HG03196 (cell line): ENCODE measurements around the gene COG7.
"Not testable (repeated sequence)": the region's sequence is repeated elsewhere in the genome, so short reads cannot be mapped to it uniquely, and the experiment has no call there.

Source experiments
- ATAC-seq: cut with Tn5 transposase; IDR thresholded peaks from one replicate; pipeline ENCODE4 v1.9.1; 2021; ENCODE audit not compliant: unreplicated experiment

COG7 gene

DNA sequence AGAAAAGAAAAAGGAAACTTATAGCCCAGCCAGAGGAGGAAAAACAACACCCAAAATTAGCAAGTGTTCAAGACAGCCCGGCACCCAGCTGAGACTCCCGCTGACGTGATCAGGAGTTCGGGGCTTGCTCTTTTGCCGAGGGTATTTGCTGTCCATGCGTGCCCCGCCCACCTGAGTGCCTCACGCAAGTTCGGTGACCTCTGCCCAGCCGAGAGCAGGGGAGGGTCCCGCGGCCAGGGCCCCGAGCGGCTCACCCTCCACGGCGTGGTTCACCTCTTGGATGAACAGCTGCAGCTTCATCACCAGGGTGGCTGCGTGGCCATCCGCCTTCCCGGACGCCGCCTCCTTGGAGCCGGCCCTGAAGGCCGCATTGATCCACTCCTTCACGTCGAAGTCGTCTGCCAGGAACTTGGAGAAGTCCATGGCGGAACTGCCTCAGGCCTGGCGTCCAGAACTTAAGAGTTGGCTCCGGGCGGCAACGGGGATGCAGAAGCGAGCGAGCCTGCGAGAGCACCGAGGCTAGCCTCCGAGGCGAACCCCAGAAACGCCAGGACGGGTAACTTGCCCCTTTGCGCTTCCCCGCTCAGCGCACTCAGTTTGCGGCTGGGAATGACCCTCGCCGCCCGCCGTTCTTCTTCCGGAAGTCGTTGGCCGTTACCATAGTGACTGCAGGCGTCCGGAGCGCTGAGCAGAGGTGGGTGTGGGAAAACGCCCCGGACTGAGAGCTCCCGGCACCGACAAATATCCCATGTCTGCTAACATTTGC, at the start of gene COG7:
Gene COG7, minus strand, starts transcription at position 618 of the 766 bp plus-strand sequence. Its CDS starts 195 bp downstream, at position 423.
- ATAC-seq = peak; percentile 82

DNA sequence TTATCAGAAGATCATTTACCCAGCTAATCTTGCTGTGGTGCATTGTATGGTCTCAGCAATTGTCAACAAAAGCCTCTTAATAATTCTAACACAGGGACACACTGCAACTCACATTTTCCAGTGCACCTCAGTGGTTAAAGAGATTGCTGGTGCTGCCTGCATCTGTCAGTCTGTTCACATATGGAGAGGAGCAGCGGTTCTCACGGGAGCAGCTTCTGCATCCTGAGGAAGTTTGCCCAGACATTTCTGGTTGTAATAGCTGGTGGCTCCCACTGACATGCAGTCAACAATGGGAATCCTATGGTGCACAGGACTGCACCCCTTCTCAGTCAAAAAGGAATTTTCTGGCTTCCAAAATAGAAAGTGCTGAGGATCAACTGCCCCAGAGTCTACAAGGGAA, 49.5 kb upstream of the COG7 start:
- ATAC-seq = no peak

DNA sequence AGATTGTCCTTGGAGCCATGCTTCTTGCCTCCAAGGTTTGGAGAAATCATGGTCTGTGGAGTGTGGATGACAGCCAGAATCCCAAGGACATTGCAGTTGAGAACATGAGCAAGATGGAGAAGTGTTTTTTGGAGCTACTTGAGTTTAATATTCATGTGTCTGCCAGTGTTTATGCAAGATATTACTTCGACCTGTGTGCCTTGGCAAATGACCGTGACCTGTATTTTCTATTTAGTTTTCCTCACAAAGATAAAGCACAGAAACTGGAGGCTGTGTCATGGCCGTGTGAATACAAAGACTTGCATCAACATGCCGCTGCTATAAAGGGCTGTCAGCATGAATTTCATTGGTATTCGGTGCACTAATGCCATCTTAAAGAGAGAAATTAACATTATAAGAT, 48.3 kb upstream of the COG7 start:
- no peak for ATAC-seq

DNA sequence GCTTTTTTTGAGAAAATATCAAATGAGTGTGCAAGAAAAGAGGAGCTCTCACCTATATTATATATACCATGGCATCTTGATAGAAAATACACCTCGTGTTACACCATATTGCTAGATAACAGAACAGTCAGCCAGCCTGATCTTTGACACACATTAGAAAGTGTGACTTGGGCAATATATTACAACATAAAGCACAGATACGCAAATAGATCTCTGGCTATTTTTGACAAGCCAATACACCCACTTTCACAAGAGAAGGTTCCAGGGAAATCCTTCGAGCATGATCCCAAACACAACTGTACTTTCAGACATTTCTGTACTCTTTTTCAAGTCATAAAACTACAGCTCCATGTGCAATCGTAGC, 47.9 kb upstream of the COG7 start:
- no peak for ATAC-seq

DNA sequence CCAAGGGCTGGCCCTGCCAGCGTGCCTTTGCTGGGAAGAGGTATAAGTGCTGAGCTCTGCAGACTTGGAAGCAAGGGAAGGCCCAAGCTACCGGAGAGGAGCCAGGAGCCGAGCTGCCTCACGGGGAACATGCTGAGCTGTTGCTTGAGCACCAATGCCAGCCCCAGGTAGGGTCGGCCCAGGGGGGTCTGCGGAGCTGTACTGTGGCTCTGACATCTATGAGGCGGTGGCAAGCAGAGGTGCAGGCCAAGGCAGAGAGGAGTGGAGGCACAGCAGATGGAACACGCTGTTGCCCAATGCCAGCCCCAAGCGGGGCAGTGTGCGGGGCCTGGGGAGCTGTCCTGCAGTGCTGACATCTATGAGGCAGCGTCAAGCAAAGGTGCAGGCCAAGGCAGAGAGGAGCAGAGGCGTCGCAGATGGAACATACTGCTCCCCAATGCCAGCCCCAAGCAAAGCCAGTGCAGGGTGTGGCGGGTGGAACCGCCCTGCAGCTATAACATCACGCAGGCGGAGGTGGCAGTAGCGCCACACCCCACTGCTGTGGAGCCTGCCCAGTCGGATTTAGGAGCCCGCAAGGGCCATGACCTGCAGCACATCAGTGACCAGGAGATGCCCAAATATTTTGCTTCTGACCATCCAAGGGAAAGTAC, 47.3 kb upstream of the COG7 start:
- ATAC-seq = no peak

DNA sequence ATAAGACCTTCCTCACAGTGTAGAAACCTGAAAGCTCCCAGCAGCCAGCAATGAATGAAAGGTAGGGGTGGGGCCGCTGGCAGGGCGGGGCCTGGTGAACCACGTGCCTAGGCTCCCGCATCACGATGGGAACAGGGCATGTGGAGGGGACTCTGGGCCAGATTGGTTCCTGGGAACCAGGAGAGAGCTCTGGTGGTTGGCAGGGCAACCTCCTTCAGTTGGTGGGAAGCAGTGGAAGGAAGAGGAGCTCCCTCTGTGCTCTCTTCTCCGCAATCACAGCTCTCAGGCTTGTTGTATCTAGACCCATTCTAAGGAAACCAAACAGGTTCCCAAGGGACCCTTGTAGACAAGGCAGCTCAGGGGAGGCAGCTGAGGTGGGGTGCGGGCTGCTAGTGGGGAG, 46.8 kb upstream of the COG7 start:
- no peak for ATAC-seq

DNA sequence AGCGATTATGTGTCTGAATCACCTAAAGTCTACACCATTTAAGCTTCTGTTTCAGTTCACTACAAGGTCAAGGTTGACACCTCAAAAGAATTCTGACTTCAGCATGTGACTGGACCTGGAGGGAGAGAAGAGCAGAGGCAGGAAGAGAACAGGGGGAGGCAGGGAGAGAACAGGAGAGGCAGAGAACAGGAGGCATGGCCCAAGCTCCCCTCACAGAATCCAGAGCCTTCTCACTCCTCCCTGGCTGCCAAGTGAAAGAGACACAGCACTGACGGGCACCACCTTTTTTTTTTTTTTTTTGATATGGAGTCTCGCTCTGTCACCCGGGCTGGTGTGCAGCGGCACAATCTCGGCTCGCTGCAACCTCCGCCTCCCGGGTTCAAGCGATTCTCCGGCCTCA, 45.9 kb upstream of the COG7 start:
- no peak for ATAC-seq

DNA sequence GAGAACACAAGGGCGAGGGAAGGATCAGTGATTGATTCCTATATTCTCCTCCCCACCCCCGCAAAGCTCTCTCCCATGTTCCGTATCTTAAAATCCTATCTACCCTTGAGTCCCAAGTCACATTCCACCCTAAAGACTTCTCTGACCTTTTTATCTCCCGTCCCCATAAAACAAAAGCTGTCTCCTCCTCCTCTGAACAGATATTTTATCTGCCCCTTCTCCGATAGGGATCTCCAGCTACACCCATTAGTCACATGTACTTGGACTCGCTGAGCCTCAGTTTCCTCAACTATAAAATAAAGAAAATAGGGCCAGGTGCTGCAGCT, 44.5 kb upstream of the COG7 start:
- ATAC-seq = no peak

DNA sequence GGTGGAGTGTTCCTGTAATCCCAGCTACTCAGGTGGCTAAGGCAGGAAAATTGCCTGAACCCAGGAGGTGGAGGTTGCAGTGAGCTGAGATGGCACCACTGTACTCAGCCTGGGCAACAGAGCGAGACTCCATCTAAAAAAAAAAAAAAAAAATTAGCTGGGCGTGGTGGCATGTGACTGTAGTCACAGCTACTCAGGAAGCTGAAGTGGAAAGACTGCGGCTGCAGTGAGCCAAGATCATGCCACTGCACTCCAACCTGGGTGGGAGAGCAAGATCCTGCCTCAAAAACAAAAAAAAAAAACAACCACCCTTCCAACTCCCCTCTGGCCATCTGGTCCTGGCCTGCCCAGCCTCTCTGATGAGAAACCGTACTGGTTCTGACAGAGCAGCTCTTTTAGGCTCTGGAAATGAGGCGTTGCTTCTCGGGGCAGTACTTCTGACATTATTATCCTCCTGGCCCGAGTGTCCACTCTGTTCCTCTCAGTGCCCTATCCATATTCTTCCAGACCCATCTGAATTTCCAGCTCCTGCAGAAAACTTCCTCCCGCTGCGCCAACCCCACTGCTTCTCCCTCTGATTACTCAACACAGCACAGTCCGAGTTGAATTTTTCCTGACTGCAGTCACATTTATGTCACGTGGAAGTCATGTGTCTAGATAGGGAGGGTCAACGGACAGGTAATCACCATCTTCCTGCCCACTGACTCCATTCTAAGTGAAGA, 44.0 kb upstream of the COG7 start:
- ATAC-seq = no peak

DNA sequence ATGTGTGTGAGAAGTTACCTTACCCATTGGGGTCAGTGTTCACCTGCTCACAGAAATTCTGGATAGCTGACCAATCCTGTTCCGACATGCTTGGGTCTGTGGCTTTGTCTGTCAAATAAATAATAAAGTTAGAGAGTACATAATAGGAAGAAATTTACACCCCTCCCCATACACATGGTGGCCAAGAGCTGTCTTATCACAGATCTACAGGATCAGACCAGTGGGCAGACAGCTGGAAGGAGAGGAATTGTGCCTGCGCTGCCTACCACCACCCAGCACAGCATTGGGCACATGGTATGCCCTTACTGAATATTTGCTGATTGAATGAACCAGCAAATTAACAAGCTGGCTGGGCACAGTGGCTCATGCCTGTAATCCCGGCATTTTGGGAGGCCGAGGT, 42.7 kb upstream of the COG7 start:
- ATAC-seq = no peak

DNA sequence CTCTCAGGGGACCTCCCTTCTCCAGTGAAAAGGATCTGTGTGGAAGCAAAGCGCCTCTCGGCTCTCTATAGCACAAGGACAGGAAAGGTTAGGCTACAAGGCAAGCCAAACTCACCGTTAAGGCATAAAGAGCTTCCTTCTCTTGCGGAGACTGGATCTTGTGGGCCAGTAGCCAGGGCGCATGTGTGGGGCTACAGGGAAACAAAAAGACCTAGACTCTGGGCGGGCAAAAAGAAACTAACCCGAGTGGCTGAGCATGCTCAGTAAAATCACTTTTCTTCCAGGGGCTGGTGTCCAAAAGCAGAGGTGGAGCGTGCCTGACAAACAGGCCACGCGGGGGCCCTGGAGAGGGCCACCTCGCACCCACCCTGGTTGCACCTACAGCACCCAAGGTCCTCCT, 41.2 kb upstream of the COG7 start:
- no peak for ATAC-seq

DNA sequence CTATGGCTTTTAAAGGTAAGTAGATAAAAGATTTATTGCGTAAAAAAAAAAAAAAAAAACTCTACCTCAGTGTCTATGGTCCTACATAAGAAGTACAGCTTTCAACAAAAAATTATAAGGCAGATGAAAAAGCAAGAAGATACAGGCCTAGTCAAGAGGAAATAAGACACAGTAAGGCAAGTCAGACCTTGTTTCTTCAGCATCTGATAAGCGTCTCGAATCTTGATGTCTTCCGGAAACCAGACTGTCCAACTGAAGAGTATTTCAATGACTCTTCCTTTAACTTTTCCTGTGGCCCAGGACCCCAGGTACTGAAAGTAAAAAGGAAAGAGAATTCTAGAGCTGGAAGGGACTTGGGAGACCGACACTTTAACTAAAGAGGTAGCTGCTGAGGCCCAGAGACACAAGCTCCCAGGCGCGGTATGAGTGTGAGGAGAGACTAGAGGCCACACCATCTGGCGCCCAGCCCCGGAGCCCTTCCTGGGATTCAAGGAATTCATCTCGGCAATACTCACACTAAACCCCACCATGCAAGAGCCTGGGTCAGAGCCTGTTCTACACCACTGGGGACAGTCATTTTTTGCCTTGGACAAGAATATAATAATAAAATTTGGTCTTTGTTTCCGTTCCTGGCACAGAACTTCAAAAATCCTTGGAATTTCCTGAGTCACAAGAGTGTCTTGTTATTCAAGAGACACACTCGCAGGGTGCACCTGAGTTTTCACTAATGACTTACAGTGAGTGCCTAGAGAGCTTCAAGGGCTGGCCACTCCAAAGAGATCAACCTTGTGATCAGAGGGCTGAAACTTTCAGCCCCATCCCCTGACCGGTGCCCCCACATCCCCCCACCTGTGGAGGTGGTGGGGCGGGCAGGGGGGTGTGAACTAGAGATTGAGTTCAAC, 38.8 kb upstream of the COG7 start:
- ATAC-seq = no peak

DNA sequence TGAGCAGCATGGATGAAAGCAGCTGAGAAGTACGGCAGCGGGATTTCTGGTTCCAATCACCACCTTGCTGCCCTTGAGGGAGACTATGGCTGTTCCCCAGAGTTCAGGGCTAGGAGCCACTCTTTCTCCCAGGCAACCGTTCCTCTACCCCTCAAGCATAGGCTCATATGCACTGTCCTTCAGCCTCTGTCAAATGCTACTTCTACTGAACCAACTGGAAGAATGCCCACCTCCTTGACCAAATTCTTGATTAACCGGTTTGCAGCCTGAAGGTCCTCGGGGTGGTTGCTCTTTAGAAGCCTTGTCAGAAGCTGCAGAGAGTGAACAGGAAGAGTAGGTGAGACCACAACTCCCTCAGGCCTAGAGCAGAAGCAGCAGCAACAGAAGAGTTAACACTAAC, 33.5 kb upstream of the COG7 start:
- ATAC-seq = no peak

DNA sequence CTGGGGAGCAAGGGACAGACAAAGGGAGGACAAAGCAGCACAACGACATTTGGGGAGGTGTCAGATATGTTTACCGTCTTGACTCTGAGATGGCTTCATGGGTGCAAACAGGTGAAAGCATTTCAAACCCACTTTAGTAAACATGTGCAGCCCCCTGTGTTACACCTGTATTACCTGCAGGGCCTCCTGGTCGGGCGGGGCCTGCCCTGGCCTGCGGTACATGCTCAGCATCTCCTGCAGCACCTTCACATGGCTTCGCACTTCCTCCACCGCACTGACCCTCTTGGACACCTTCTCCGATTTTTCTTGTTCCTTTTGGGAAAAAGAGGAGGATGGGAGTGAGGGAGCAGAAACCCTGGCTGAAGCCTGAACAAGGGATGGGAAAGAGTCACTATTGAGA, 32.9 kb upstream of the COG7 start:
- ATAC-seq = no peak

DNA sequence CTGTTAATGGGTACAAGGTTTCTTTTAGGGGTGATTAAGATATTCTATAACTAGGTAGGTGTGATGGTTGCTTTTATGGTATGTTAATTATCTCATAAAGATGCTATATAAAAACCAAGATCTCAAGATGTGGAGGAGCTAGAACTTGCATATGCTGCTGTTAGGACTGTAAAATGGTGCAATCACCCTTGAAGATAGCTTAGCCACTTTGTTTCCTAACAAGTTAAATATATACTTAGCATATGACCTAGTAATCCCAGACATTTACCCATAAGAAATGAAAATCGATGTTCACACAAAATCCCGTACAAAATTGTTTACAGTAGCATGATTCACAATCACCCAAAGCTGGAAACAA, 32.2 kb upstream of the COG7 start:
- ATAC-seq = no peak

DNA sequence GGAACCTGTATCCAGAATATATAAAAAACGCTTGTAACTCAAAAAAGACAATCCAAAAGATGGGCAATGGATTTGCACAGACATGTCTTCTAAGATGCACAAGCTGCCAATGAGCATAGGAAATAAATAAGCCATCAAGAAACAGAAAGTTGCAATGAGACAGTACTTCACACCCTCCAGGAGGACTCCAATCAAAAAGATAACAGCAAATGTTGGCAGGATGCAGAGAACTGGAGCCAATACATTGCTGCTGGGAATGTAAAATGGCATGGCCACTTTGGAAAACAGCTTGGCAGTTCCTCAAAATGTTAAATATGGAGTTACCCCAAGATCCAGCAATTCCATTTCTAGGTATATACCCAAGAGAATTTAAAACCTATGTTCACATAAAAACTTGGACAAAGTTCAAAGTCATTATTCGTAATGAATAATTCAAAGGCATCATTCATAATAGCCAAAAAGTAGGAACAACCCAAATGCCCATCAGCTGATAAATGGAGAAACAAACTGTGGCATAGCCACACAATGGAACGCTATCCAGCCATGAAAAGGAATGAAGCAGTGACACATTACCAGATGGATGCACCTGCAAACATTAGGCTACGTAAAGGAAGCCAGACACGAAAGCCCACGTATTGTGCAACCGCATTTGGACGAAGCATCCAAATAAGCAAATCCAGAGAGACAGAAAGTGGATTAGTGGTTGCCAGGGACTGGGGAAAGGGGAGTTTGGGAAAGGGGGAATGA, 31.7 kb upstream of the COG7 start:
- no peak for ATAC-seq

DNA sequence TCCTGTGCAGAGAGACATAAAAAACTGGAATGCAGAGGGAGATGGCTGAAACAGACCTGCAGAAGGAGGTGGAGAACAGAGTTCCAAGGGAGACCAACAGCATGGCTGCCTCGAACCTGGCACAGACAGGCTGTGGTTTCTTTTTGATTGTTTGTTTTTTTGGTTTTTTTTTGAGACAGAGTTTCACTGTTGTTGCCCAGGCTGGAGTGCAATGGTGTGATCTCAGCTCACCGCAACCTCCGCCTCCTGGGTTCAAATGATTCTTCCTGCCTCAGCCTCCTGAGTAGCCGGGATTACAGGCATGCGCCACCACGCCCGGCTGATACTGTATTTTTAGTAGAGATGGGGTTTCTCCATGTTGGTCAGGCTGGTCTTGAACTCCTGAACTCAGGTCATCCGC, 30.5 kb upstream of the COG7 start:
- not testable (repeated sequence) for ATAC-seq

DNA sequence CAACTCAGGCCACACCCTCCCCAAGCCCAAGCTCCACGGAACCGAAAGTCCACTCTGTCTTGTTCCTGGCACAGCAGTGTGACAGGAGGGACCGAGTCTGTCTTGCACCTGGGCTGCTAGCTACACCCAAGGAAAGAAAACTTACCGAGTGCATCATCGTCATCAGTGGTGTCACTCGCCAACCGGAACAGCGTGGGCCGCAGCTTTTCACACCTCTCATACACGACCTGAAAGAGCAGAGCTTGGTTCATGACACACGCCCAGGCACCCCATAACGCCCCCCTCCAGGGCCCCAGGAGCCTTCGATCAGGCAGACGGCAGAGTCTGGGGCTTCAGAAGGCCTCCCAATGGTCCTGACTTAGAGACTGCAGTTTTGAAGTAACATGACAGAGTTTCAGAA, 29.8 kb upstream of the COG7 start:
- ATAC-seq = no peak

DNA sequence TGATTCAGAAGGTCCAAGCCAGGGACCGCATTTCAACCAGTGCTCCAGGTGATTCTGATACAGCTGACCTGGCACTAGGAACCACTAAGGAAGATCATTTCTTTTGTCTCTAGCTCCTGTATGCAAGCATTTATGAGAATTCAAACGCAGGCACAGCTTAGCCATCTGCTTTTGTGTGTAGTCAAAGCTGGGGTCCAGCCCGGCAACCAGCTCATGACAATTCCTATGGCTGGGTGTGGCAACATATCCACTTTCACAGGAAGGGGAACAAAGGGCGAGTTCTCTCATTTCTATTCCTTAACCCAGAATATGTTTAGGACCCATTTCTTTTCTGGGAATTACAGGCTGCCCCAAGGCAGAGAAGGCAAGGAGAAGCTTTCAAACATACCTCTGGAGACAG, 27.3 kb upstream of the COG7 start:
- ATAC-seq = no peak

DNA sequence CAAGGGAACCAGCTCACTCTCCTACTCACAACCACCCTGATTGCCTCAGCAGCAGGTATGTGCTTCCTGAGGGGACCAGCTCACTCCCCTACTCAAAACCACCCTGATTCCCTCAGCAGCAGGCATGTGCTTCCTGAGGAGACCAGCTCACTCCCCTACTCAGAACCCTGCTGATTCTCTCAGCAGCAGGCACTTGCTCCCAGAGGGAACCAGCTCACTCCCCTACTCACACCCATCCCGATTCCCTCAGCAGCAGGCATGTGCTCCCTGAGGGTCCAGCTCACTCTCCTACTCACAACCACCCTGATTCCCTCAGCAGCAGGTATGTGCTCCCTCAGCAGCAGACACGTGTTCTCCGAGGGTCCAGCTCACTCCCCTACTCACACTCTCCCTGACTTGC, 26.1 kb upstream of the COG7 start:
- ATAC-seq = no peak

DNA sequence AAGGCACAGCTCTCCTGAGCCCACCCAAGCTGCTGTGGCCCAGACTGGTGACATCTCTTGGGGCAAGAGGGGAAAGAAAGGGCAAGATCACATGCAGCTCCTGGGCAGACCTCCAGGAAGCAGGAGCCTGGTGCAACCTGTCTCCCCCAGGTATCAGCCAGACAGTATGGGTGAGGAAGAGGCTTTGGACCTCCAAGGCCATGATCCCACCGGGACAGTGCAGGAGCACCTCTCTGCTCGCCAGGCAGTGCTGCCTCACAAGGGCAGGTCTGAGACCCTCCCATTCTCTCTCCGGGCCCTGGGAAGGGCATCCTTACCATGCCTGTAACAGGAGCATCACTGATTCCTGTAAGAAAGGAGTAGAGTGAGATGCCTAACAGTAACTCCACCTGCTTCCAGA, 25.6 kb upstream of the COG7 start:
- ATAC-seq = no peak
